Measurements from ENCODE around the gene LTV1. TPM values are rescaled to one million over a fixed set of nuclear protein-coding genes. Genes with fewer than 3 reads are reported as not detected.
A peak's percentile ranks its signal among the peaks of the same experiment; 100 is the strongest.

Gene LTV1
- total and polyA plus RNA-seq, 2 donors (not counting 3 experiments of a cell fraction or from before 2014, with no cell fraction given), result 5.2 to 26.9 TPM

DNA sequence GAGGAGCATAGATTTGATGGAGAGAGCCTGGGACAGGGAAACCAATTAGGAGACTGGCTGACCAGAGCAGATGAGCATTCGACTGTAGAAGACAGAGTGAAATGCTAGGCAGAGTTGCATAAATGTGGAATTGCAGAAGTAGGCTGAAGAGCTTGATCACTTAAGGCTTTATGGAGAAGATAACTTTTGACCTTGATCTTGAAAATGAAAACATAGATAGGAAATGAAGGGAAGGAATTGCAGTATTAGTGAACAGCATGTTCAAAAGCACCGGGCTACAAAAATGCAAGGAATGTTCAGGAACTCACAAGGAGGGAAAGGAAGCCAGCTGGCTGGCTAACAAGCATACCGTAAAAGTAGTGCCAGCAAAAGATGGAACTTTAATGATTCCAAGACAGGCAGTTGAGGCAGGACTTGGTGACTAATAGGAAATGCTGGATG lies 20.5 kb upstream of the LTV1 start:
- peak overlapping the region; percentile 70 for H3K9ac ChIP-seq (replicated peaks; ENCODE audit: extremely low read depth, insufficient read depth, low read length)
- dilution Hi-C loops (cut with MboI; ENCODE audit: extremely low pct_ligation_motif_present, low sequenced_read_pairs), result no loop called here
- H3K4me2 ChIP-seq (ENCODE audit: insufficient read depth, low read length), result peak overlapping the region; percentile 78
- no peaks in the 10 kb centered on the region for H4K20me1 ChIP-seq (replicated peaks; ENCODE audit: control insufficient read depth, extremely low read depth, insufficient read depth, low read length)
- FAIRE-seq (peak; percentile 78), DNase-seq (ENCODE audit: low read depth, low spot score) (peak; percentile 93)
- H3K4me1 ChIP-seq (ENCODE audit: control insufficient read depth, extremely low read depth, insufficient read depth, low read length), result peaks cover 54% of the 10 kb centered on the region
- H3K9me3 ChIP-seq (replicated peaks; ENCODE audit: control insufficient read depth, insufficient read depth, low read length), result no peaks in the 10 kb centered on the region
- H3K4me3 ChIP-seq (replicated peaks in 1 of 3; ENCODE audit: insufficient read depth in 1 of 3, low read depth in 1 of 3, low read length in 3 of 3), result no peak overlapping the region
- intact Hi-C loops (cut with micrococcal nuclease), result loop anchor here (1.0 to 2.0 kb wide), 13 partner anchors 17 to 244 kb away; partner anchors contain the start of gene LTV1
- peak overlapping the region; percentile 93 for H3K27ac ChIP-seq (ENCODE audit: insufficient read depth, low read depth, low read length)
- H2AFZ ChIP-seq (ENCODE audit: low read depth, low read length), result no peak overlapping the region
- ChIA-PET CTCF (interaction anchor here (1.2 to 4.6 kb wide), 6 partner anchors 16 to 247 kb away, joined by 3 to 34 read pairs (median 6); partner anchors contain the start of gene LTV1), POLR2A (interaction anchor here (0.8 to 3.1 kb wide), 3 partner anchors 20 to 145 kb away, joined by 3 to 11 read pairs (median 3); partner anchors contain the start of genes LTV1 and PHACTR2)
- BruUV-seq (replicated peaks), result no TSS peak
- TF ChIP-seq POLR2A (IDR thresholded peaks at IDR 0.05; ENCODE audit: low read depth, low read length) (peak; percentile 57), GATA2 (IDR thresholded peaks at IDR 0.05; ENCODE audit: insufficient read depth, insufficient read length, low read depth, low read length) (peak; percentile 96), JUN (IDR thresholded peaks at IDR 0.05; ENCODE audit: borderline replicate concordance, insufficient read depth, insufficient read length, low read depth) (peak; percentile 73), POLR2AphosphoS5 (IDR thresholded peaks at IDR 0.05; ENCODE audit: insufficient read depth, low read depth, low read length) (peak; percentile 91), MYC (IDR thresholded peaks at IDR 0.05; ENCODE audit: low read depth, low read length) (no peak), FOS (IDR thresholded peaks at IDR 0.05; ENCODE audit: borderline replicate concordance, insufficient read depth, low read length) (peak; percentile 84), EZH2 (IDR thresholded peaks at IDR 0.05; ENCODE audit: borderline replicate concordance, low read depth, low read length, severe bottlenecking) (no peak)
- TF ChIP-seq, protein P1, sequence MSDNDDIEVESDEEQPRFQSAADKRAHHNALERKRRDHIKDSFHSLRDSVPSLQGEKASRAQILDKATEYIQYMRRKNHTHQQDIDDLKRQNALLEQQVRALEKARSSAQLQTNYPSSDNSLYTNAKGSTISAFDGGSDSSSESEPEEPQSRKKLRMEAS (IDR thresholded peaks at IDR 0.05; ENCODE audit: insufficient read depth, insufficient read length), result no peak
- TF ChIP-seq, protein P2, sequence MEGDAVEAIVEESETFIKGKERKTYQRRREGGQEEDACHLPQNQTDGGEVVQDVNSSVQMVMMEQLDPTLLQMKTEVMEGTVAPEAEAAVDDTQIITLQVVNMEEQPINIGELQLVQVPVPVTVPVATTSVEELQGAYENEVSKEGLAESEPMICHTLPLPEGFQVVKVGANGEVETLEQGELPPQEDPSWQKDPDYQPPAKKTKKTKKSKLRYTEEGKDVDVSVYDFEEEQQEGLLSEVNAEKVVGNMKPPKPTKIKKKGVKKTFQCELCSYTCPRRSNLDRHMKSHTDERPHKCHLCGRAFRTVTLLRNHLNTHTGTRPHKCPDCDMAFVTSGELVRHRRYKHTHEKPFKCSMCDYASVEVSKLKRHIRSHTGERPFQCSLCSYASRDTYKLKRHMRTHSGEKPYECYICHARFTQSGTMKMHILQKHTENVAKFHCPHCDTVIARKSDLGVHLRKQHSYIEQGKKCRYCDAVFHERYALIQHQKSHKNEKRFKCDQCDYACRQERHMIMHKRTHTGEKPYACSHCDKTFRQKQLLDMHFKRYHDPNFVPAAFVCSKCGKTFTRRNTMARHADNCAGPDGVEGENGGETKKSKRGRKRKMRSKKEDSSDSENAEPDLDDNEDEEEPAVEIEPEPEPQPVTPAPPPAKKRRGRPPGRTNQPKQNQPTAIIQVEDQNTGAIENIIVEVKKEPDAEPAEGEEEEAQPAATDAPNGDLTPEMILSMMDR (IDR thresholded peaks at IDR 0.05; ENCODE audit: extremely low read depth in 1 of 2, insufficient read depth in 1 of 2, low read depth in 1 of 2, low read length in 2 of 2), result no peak
- H3K9me1 ChIP-seq (replicated peaks; ENCODE audit: control insufficient read depth, extremely low read depth, insufficient read depth, low read length), result no peaks in the 10 kb centered on the region
- H3K79me2 ChIP-seq (ENCODE audit: control insufficient read depth, insufficient read depth, low read length), result no peaks in the 10 kb centered on the region
- H3K27me3 ChIP-seq (ENCODE audit: control insufficient read depth in 2 of 2, insufficient read depth in 2 of 2, low read length in 2 of 2), result no peaks in the 10 kb centered on the region
- no peaks in the 10 kb centered on the region for H3K36me3 ChIP-seq (ENCODE audit: control insufficient read depth in 2 of 2, extremely low read depth in 1 of 2, insufficient read depth in 2 of 2, low read length in 2 of 2)

Data from endothelial cell of umbilical vein (primary cell).